Measurements from ENCODE around the gene APOBEC3H.

- TF ChIP-seq EZH2 (IDR thresholded peaks at IDR 0.05; ENCODE audit: borderline replicate concordance) (no peak), EZH2phosphoT487 (IDR thresholded peaks at IDR 0.05; ENCODE audit: low read depth, severe bottlenecking, unreplicated experiment) (no peak)
- TF ChIP-seq, protein P1, sequence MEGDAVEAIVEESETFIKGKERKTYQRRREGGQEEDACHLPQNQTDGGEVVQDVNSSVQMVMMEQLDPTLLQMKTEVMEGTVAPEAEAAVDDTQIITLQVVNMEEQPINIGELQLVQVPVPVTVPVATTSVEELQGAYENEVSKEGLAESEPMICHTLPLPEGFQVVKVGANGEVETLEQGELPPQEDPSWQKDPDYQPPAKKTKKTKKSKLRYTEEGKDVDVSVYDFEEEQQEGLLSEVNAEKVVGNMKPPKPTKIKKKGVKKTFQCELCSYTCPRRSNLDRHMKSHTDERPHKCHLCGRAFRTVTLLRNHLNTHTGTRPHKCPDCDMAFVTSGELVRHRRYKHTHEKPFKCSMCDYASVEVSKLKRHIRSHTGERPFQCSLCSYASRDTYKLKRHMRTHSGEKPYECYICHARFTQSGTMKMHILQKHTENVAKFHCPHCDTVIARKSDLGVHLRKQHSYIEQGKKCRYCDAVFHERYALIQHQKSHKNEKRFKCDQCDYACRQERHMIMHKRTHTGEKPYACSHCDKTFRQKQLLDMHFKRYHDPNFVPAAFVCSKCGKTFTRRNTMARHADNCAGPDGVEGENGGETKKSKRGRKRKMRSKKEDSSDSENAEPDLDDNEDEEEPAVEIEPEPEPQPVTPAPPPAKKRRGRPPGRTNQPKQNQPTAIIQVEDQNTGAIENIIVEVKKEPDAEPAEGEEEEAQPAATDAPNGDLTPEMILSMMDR (IDR thresholded peaks at IDR 0.05; ENCODE audit: poor library complexity) = peak; percentile 46
Measured at GRCh38 chr22:39117585-39118191, 20.6 kb downstream of the APOBEC3H start.

Measured in hepatocyte (in vitro differentiated cells).